ENCODE data around the gene TMPRSS13.

GRCh38 chr11:117862019-117862725, 67.0 kb downstream of the TMPRSS13 start:
- TF ChIP-seq SUZ12 (IDR thresholded peaks at IDR 0.05) (no peak), ZNF384 (IDR thresholded peaks at IDR 0.05) (no peak), PKNOX1 (IDR thresholded peaks at IDR 0.05) (no peak), FOXM1 (IDR thresholded peaks at IDR 0.05; ENCODE audit: borderline replicate concordance) (no peak)

All from HEK293T (cell line).